HG03175 (cell line): ENCODE data around the gene SCO2.
"Not testable (repeated sequence)": the region's sequence is repeated elsewhere in the genome, so short reads cannot be mapped to it uniquely, and the experiment has no call there.

Experiments
- ATAC-seq: cut with Tn5 transposase; IDR thresholded peaks from one replicate; pipeline ENCODE4 v1.9.1; 2021; ENCODE audit warnings: mild to moderate bottlenecking, moderate library complexity; ENCODE audit not compliant: unreplicated experiment

Gene SCO2

DNA sequence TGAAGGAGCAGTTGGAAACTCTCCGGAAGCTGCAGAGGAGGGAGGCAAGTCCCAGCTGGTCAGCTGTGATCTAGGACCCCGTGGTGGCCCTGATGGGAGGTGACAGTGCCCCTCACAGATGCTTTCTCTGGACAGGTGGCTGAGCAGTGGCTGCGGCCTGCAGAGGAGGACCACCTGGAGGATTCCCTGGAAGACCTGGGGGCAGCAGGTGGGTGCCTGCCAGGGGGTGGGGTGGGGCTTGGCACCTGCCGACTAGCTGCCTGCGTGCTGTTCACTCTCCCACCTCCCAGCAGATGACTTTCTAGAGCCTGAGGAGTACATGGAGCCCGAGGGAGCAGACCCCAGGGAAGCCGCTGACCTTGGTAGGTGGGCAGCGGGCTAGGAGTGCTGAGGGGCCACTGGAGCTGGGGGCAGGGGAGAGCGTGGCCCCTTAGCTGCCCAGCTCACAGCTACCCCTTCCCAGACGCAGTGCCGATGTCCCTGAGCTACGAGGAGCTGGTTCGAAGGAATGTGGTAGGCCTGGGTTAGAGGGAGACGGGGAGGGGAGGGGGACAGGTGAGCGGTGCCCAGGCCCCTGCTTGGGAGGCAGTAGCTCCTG lies 3.1 kb downstream of the SCO2 start:
- no peak for ATAC-seq

DNA sequence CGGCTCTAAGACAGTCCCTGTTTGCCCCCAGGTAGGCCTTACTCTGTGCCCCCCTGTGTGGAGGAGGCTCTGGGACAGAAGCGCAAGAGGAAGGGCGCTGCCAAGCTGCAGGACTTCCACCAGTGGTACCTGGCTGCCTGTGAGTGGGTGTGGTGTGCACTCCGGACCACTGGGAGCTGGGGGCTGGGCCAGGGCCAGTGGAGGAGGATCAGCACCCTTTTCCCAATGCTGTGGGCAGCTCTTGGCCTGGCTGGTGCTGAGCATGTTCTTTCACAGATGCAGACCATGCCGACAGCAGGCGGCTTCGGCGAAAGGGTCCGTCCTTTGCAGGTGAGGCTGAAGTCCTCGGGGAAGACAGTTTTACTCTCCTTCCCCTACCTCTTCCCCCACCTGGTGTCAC lies 3.7 kb downstream of the SCO2 start:
- no peak for ATAC-seq

- no peak for ATAC-seq
These were observed 4.5 kb downstream of the SCO2 start for GRCh38 chr22:50520826-50521453.

- ATAC-seq: not testable (repeated sequence)
These were observed 5.2 kb downstream of the SCO2 start for GRCh38 chr22:50520184-50520583.

DNA sequence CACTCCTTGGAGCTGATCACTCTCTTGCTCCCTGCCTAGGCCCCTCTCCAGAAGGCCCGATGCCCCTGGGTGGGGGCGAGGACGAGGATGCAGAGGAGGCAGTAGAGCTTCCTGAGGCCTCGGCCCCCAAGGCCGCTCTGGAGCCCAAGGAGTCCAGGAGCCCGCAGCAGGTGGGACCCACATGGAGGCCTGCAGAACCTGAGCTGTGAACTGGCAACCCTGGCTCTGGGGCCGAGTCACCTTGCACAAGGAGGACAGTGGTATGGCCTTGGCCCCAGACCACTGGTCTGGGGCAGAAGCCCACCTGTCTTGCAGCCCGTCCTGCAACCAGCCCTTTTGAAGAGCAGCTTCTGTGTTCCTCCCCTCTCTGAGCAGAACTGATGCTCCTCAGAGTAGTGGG lies 6.2 kb downstream of the SCO2 start:
- no peak for ATAC-seq

DNA sequence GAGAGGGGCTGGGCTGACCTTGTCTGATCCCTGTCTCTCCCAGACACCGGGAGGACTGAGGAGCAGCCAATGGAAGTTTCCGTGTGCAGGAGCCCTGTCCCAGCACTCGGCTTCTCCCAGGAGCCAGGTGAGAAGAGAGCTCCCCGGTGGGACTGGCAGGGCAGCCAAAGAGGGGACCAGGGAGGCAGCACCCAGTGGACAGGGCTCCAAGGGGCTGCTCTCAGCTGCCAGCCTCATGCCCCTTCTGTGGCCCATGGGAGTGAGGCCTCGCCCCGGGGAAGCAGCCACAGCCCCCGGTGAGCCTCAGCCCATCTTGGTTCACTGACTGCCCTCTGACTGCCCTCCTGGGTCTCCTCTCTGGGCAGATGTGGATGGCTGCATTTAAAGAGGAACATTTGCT lies 6.8 kb downstream of the SCO2 start:
- no peak for ATAC-seq

GRCh38 chr22:50517495-50518260 lies 7.7 kb downstream of the SCO2 start:
- no peak for ATAC-seq

GRCh38 chr22:50516891-50517290 lies 8.5 kb downstream of the SCO2 start:
- ATAC-seq: no peak

DNA sequence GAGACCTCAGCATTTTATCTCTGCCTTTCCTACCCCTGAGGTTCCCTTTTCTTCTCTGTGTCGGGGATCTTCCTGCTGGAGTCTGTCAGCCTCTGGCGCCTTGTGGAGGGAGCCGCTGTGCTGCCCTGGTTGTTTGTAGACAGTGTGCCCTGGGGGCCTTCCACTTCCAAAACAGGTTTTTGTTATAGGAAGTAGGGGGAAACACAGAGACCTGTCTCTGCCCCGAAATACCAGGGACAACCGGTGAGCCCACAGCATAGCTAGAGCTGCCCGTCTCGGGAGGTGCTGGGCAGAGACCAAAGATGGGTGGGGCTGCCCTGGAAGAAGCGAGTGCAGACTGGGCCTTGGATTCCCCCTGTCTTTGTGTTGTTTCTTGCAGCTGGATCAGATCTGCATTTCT lies 9.3 kb downstream of the SCO2 start:
- no peak for ATAC-seq

DNA sequence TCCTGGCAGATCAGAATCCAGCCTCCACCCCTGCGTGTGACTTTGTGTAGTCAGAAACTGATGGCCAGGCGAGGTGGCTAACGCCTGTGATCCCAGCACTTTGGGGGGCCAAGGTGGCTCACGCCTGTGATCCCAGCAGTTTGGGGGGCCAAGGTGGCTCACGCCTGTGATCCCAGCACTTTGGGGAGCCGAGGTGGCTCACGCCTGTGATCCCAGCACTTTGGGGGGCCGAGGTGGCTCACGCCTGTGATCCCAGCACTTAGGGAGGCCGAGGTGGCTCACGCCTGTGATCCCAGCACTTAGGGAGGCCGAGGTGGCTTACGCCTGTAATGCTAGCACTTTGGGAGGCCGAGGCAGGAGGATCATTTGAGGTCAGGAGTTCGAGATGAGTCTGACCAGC lies 12.2 kb downstream of the SCO2 start:
- ATAC-seq: no peak

- no peak for ATAC-seq
These were observed 16.5 kb downstream of the SCO2 start for GRCh38 chr22:50508897-50509296.

GRCh38 chr22:50507991-50508884 lies 17.2 kb downstream of the SCO2 start, which contains the start of gene NCAPH2:
Gene NCAPH2 (plus strand): TSS chr22:50508224. CDS start chr22:50508338, 114 bp downstream.
- peak; percentile 71 for ATAC-seq

DNA sequence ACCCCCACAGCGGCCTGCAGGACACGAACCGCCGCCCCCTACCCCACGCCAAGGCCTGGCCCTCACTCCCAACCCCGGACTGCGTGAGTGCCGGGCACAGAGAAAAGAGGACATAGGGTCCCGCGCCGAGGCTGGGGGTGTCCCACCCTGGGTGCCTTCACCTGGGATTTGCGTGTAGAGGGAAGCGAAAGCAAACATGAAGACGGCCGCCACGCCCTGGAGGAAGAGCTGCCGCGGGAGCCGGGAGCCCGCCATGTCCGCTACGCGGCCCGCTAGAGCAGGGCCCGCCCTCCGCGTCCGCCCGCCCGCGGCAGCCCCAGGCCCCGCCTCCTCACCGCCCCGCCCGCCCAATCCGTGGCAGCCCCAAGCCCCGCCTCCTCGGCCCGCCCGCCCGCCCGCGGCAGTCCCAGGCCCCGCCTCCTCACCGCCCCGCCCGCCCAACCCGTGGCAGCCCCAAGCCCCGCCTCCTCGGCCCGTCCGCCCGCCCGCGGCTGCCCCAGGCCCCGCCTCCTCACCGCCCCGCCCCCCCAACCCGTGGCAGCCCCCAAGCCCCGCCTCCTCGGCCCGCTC lies 17.9 kb downstream of the SCO2 start, which contains the start of gene LMF2:
Gene LMF2 (minus strand): TSS at position 282 of the 570 bp plus-strand sequence. CDS start 27 bp downstream, at position 255.
- peak; percentile 59 for ATAC-seq

DNA sequence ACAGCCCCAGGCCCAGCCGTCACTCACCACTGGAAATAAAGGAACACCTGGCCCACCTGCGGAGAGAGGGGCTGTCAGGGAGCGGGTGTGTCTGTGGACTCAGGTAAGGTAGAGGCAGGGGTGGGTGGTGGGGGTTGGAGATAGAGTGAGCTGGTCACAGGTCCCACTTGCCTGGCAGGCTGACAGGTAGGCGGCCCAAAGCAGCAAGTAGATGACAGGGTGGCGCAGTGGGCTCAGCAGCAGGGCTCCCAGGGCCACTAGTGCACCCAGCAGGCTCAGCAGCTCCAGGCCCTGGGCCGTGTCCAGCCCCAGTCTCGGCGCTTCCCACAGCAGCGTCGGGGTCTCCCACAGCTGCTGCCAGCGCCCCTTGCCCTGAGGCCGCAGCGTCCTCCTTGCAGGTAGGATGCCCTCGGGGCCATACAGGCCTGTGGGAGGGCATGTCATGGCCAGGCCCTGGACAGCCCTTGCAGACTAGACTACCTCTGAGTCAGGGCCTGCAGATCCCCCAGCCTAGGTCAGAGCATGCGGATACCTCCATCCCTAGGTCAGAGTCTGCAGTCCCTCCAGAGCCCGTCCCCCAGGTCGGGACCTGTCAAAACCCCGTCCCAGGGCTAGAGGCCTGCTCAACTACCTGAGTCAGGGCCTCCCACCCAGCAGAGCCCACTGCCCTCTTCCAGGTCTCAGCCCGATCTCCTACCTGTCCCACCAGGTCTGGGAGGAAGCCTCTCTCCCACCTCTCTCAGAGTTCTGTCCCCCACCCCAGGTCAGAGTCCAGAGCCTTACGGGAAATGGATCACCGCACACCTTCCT lies 18.6 kb downstream of the SCO2 start:
- no peak for ATAC-seq

- ATAC-seq: no peak
These were observed 19.4 kb downstream of the SCO2 start for GRCh38 chr22:50505776-50506610.

DNA sequence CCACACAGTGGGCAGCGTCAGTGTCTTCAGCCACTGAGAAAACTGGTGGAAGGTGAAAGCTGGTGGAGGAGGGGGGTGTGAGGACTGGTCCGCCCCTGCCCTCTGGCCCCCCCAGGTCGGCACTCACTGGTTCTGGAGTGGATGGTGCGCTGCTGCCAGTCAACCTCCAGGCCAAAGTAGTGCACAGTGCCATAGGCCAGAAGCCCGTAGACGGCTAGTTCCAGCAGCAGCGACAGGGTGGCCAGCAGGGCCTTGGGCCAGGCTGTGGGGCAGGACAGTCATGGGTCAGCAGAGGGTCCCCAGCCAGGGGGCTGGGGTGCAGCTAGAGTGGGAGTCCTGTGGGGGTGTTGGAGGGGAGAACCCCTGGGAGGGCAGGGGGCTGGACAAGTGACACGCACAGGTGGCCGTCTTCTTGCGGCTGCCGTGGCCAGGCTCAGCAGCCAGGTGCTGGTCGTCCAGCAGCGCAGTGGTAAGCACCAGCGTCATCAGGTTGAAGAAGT lies 20.1 kb downstream of the SCO2 start:
- no peak for ATAC-seq

GRCh38 chr22:50504369-50505211 lies 20.8 kb downstream of the SCO2 start:
- ATAC-seq: no peak
